ENCODE data around the gene NBPF11.
"Not testable (repeated sequence)": the region's sequence is repeated elsewhere in the genome, so short reads cannot be mapped to it uniquely, and the experiment has no call there.

The NBPF11 gene, protein sequence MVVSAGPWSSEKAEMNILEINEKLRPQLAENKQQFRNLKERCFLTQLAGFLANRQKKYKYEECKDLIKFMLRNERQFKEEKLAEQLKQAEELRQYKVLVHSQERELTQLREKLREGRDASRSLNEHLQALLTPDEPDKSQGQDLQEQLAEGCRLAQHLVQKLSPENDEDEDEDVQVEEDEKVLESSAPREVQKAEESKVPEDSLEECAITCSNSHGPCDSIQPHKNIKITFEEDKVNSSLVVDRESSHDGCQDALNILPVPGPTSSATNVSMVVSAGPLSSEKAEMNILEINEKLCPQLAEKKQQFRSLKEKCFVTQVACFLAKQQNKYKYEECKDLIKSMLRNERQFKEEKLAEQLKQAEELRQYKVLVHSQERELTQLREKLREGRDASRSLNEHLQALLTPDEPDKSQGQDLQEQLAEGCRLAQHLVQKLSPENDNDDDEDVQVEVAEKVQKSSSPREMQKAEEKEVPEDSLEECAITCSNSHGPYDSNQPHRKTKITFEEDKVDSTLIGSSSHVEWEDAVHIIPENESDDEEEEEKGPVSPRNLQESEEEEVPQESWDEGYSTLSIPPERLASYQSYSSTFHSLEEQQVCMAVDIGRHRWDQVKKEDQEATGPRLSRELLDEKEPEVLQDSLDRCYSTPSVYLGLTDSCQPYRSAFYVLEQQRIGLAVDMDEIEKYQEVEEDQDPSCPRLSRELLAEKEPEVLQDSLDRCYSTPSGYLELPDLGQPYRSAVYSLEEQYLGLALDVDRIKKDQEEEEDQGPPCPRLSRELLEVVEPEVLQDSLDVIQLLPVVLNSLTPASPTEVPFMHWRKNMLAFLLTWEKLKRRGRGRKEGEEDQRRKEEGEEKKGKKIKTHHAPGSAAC

GRCh38 chr1:148151911-148152656 is at the start of gene NBPF11:
NBPF11 (minus strand) TSS chr1:148152281; CDS start chr1:148127003, 25,278 bp downstream.
- peak; percentile 81 for DNase-seq (ENCODE audit: low read depth)

- not testable (repeated sequence) for DNase-seq (ENCODE audit: low read depth)
These were observed 45.3 kb upstream of the NBPF11 start for GRCh38 chr1:148197396-148197795.

- not testable (repeated sequence) for DNase-seq (ENCODE audit: low read depth)
These were observed 44.9 kb upstream of the NBPF11 start for GRCh38 chr1:148196949-148197348.

GRCh38 chr1:148195115-148195514 is 43.0 kb upstream of the NBPF11 start:
- DNase-seq (ENCODE audit: low read depth) = not testable (repeated sequence)

DNA sequence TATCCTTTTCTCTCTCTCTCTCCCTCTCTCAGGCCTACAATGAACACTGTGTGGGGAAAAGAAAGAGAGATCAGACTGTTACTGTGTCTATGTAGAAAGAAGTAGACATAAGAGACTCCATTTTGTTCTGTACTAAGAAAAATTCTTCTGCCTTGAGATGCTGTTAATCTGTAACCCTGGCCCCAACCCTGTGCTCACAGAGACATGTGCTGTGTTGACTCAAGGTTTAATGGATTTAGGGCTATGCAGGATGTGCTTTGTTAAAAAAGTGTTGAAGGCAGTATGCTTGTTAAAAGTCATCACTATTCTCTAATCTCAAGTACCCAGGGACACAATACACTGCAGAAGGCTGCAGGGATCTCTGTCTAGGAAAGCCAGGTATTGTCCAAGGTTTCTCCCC is 36.7 kb upstream of the NBPF11 start:
- DNase-seq (ENCODE audit: low read depth) = not testable (repeated sequence)

DNA sequence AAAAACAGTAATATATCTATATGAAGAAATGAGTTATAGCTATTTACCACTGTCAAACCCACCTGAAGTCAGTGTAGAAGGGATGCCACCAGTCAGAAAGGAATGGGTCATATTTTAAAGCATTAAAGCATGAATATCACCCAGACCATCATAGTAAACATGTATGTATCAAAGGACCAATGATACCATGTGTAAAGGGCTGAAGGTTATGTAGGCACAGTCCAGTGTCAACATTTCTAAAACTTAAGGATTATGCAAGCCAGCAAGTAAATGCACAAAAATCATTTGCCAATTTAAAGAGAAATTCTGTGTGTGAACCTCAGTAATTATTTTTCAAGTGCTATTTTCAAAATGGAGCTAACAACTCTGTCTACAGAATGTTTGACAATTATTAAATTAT is 26.6 kb upstream of the NBPF11 start:
- DNase-seq (ENCODE audit: low read depth) = not testable (repeated sequence)

- not testable (repeated sequence) for DNase-seq (ENCODE audit: low read depth)
These were observed 23.3 kb upstream of the NBPF11 start for GRCh38 chr1:148175414-148175813.

DNA sequence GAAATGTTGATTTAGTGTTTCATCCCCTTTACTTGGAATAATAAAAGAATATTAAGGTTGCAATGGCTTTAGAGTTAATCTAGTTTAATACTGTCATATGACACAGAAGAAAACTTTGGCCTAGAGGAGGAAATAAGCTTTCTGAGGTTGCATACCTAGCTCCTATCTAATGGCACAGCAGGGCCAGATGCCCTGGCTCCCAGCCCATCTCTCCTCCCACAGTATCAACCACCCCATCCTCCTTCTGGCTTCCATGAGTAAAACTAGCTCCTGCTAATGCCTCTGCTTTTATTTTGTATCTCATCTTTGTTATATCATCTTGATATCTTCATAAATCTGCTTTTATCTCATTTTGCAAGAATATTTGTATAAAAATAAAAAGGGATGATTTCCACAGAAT is 19.9 kb upstream of the NBPF11 start:
- not testable (repeated sequence) for DNase-seq (ENCODE audit: low read depth)

DNA sequence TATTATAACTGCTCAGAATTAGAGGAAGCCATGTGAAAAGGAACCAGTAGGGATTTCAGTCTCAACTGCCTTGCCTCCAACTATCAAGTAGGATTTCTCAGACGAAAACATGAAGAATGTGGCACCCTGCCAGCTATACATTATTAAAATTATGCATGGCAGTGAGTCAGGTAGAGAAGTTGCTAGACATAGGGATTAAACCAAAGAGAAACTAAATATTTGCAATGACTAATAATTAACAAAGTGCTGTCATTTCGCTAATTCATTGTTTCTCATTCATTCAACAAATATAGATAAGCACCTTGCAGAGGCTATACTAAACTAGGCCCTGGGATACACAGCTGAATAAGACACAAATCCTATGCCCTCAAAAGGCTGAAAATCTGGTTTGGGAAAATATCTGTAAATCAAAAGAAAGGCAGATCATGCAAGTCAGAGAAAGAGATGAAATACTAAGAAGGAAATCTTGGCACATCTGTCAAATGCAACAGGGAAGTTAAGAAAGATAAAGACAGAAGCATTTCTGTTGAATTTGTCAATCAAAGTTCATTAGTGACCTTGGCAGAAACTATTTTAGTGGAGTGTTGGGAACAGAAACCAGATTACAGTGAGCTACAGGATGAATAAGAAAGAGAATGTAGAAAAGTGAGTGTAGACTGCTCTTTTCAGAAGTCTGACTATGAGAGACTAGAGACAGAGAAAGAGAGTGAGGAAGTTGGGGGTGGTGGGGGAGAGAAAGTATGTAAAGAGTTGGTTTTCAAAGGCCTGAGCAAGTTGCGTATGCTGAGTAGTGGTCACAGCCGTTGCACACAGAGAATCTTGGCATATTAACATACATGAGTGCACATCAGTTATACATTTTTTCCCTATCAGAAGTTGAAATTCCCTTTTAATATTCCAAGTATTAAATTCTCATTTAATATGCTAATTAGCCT is 14.7 kb upstream of the NBPF11 start:
- no peak for DNase-seq (ENCODE audit: low read depth)

- DNase-seq (ENCODE audit: low read depth) = no peak
These were observed 10.3 kb upstream of the NBPF11 start for GRCh38 chr1:148162363-148162762.

- no peak for DNase-seq (ENCODE audit: low read depth)
These were observed 9.2 kb upstream of the NBPF11 start for GRCh38 chr1:148161053-148161901.

DNA sequence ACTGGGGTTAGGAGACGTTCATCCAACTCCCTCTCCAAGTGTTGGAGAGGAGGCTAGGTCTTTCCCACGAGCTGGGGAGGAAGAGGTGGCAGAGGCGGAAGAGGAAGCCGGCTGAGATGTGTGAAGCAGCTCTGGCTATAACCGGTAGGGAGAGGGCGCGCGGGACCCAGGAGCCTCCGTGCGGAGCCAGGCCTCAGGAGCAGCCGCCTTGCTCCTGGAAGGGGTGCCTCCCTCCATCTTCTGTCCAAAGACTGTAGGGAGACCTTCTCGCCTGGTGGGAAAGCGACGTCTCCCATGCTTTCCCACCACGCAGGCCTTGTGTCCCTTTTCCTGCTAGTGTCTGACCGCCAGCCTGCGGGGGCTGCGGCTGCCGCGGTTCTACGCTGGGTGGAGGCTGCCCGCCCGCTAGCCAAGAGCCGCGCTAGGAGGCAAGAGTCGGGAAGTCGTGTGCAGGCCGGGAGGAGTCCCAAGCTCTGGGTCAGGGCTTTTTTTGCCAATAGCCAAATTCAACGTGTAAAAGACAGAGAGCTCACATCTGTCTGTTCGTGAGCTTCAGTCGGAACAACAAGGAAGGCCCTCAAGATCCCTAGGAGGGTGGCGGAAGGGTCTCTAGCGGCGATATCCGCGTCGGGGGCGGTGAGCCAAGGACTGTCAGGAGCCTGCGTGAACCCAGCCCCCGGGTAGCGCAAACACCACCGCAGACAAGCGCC is 8.4 kb upstream of the NBPF11 start:
- DNase-seq (ENCODE audit: low read depth) = no peak

GRCh38 chr1:148160048-148160342 is 7.9 kb upstream of the NBPF11 start:
- no peak for DNase-seq (ENCODE audit: low read depth)

- no peak for DNase-seq (ENCODE audit: low read depth)
These were observed 6.4 kb upstream of the NBPF11 start for GRCh38 chr1:148158341-148159003.

GRCh38 chr1:148157803-148158202 is 5.7 kb upstream of the NBPF11 start:
- not testable (repeated sequence) for DNase-seq (ENCODE audit: low read depth)

- DNase-seq (ENCODE audit: low read depth) = not testable (repeated sequence)
These were observed 3.6 kb upstream of the NBPF11 start for GRCh38 chr1:148155494-148156275.

GRCh38 chr1:148152795-148153194 is 714 bp upstream of the NBPF11 start:
- DNase-seq (ENCODE audit: low read depth) = not testable (repeated sequence)

DNA sequence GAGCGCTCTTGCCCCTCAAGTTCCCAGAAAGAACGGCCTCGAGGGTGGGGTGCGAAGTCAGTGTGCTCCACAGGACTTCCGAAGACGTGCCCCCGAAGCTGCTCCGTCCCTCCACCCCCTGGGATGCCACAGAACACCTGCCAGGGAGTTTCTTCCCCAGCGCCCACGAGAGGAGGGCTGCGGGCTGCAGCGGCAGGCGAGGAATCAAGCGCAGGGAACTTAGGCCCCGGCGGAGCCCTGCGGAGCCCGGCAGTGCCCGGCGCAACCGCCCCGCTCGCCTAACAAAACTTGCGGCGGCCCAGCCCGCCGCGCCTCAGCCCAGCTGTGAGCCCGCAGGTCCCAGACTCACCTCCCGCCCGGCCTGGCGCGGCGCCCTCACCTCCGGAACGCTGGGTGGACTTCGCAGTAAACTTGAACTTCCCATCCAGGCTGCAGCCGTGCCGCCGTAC is 686 bp downstream of the NBPF11 start:
- DNase-seq (ENCODE audit: low read depth) = peak; percentile 12

Measured in activated T-cell treated with anti-CD3 and anti-CD28 coated beads for 48 hours (primary cell).